Stimulated activated naive CD4-positive, alpha-beta T cell (primary cell): ENCODE results near the gene TMEM164.

Experiments used
- DNase-seq, 6 experiments: peaks; one replicate each; lab custom pipeline; 2025; lab: John Stamatoyannopoulos, UW

Gene TMEM164

GRCh38 chrX:110003167-110004156, 548 bp downstream of the TMEM164 start:
- peak in 2 of 6 experiments; percentile 7 to 30 for DNase-seq

GRCh38 chrX:110004215-110004614, 1.3 kb downstream of the TMEM164 start:
- DNase-seq: no peak

GRCh38 chrX:110004731-110005369, 1.9 kb downstream of the TMEM164 start:
- no peak for DNase-seq

GRCh38 chrX:110006161-110006560, 3.2 kb downstream of the TMEM164 start:
- DNase-seq: no peak

- DNase-seq: no peak
Observed at GRCh38 chrX:110006821-110007375, 4.0 kb downstream of the TMEM164 start.

- DNase-seq: no peak
Observed at GRCh38 chrX:110008011-110008635, 5.2 kb downstream of the TMEM164 start.

DNA sequence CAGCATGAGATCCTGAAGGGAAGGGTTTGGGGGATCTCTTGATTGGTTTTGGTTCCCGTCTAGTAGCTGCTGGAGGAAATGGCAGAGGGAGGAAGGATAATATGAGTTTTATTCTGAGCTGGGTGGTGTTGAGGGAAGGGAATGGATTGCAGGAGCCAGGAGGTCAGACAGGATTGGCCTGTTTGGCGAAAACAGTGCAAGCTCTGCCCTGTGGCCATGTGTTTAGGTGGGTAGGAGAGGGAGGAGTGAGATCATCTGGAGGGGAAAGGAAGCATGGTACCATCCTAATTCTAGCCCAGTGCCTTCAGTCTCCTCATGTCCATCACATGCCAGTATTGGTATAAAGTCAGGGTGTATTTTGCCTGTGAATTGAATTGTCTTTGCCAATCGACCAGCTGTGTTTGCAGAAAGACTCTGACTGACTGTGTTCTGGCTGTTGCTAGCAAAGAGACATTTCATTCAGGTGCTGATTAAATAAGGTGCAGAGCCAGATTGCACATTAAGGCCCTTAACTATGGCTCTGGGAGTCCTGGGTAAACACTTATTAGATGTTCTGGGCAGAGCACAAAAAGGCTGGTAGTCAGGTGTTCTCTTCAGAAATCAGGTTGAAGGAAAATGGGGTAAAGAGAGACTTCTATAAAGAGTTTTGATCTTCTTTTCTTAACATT, 10.0 kb downstream of the TMEM164 start:
- no peak for DNase-seq

DNA sequence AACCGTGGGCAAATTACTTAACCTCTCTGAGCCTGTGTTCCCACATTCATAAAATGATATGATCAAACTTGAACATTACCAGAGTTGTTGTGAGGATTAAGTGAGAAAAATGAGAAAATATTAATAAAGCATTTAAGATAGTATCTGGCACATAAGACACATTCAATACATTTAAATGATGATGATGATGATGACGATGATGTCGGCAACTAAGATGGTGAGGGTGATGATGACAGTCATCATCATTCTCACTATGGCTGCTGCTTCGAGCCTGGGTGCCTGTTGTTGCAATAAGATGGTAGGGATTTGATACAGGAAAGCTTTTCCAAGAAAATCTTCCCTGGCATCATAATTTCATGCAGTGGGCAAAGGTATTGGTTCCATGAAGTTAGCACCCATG, 11.1 kb downstream of the TMEM164 start:
- DNase-seq: no peak

GRCh38 chrX:110015032-110015431, 12.1 kb downstream of the TMEM164 start:
- no peak for DNase-seq

GRCh38 chrX:110015915-110016314, 13.0 kb downstream of the TMEM164 start:
- DNase-seq: no peak

- DNase-seq: no peak
Observed at GRCh38 chrX:110020536-110020935, 17.6 kb downstream of the TMEM164 start.

GRCh38 chrX:110021258-110022022, 18.5 kb downstream of the TMEM164 start:
- DNase-seq: no peak

DNA sequence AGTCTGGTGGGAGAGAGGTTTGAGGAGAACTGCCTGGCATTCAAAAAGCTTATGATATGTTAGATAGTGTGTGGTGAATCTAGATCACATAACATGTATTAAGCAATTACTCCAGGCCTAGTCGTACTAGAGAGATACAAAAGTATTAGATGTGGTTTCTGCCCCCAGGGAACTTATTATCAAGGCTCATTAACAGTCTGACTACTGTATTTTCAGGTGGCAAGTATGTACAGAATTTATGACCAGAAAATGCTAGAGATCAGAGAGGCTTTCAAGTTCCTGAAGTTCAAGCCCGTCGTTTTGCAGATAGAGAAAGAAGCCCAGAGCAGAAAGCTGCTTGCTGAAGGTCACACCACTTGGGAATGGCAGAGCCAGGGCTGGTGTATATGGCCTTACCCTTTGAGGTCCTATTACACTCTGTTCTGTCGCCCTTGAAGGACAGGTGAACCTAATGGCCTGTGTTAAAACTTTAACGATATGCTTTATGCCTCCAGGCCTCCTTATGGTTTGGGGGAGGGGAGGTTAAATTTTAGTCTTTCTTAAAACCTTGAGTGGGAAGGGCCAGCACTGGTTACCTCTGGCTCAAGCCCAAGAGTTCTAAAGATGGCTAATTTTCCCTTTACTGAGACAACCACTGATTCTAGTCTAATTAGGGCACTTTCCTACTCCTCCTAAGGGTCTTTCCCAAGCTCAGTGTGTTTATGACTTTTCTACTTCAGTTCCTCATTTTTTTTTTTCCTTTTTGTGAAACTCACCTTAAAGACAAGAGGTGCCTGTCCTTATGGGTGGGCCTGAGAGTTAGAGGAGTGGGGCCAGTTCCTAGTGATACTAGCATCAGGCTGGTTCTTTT, 19.9 kb downstream of the TMEM164 start:
- no peak for DNase-seq

DNA sequence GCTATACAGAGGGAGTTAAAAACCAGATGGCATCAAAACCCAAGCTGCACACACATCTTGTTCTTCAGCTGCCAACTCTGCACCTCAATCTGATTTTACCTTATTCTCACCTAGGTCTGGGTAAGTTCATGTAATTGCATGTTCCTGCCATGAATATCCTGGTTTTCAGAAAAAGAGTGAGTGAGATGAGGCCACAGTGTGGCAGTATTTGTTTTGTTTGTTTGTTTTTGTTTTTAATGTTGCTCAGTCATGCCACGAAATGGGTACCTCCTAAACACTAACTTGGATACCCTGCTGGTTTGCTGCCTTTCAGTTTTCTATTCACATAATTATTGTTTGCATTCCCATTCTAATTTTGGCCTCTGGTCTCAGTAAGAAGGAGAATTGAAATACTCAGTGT, 22.5 kb downstream of the TMEM164 start:
- DNase-seq: no peak

- no peak for DNase-seq
Observed at GRCh38 chrX:110026099-110026844, 23.4 kb downstream of the TMEM164 start.

DNA sequence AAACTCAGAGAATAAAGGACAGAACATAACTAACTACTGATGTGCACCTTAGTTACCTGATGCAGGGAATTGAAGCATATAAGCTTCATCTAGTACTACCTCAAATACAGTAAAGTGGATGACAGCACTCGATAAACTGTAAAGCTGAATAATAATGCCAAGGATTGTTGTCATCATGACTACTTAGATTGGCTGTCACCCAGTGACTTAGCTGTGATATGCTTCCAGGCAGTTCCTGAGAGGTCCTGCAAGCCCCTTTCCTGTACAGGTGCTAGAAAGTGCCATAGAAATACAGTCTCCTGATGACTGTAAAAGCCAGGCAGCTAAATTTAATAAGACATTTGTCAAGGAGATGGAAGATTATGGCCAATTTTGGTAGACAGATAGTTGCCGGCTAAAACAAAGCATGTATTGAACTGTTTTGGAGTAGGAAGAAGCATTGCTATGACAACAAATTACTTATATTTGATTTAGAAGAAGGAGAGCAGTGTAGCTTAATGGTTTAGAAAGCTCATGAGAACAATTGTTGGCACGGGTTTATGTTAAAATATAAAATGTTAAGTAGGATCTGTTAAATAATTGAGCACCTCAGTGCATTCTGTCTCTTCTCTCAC, 29.7 kb downstream of the TMEM164 start:
- no peak for DNase-seq

- DNase-seq: no peak
Observed at GRCh38 chrX:110034036-110034435, 31.1 kb downstream of the TMEM164 start.

GRCh38 chrX:110036162-110037033, 33.5 kb downstream of the TMEM164 start:
- no peak for DNase-seq
